Esophagus muscularis mucosa (tissue), 4 donors: ENCODE measurements around the gene TTYH2.

Source experiments
- EP300 ChIP-seq: sonication (generic); formaldehyde crosslinking; IDR thresholded peaks from one replicate; pipeline ENCODE4 v1.6.1; 2017; ENCODE audit warnings: antibody characterized with exemption
- POLR2A ChIP-seq: fragments of 450-650 bp; IDR thresholded peaks from one replicate; pipeline ENCODE4 v1.6.1; 2017; ENCODE audit warnings: antibody characterized with exemption, moderate library complexity, mild to moderate bottlenecking, low read depth
- POLR2AphosphoS5 ChIP-seq, 2 donors: sonication (generic); formaldehyde crosslinking; IDR thresholded peaks; one replicate each; pipeline ENCODE4 v1.6.1; 2017; ENCODE audit warnings: antibody characterized with exemption in 2 of 2
- TF ChIP-seq, protein P1 (sequence below), 3 experiments: fragments of 200-600 bp in 2 of 3; fragments of 450-650 bp in 1 of 3; sonication (generic) in 2 of 3; IDR thresholded peaks; one replicate each; pipeline ENCODE4 v1.5.1; 2017 to 2019; ENCODE audit warnings: antibody characterized with exemption in 3 of 3, mild to moderate bottlenecking in 2 of 3, moderate library complexity in 1 of 3

GRCh38 chr17:74213861-74214391, 555 bp downstream of the TTYH2 start:
- TF ChIP-seq POLR2A: no peak
- TF ChIP-seq, protein P1, sequence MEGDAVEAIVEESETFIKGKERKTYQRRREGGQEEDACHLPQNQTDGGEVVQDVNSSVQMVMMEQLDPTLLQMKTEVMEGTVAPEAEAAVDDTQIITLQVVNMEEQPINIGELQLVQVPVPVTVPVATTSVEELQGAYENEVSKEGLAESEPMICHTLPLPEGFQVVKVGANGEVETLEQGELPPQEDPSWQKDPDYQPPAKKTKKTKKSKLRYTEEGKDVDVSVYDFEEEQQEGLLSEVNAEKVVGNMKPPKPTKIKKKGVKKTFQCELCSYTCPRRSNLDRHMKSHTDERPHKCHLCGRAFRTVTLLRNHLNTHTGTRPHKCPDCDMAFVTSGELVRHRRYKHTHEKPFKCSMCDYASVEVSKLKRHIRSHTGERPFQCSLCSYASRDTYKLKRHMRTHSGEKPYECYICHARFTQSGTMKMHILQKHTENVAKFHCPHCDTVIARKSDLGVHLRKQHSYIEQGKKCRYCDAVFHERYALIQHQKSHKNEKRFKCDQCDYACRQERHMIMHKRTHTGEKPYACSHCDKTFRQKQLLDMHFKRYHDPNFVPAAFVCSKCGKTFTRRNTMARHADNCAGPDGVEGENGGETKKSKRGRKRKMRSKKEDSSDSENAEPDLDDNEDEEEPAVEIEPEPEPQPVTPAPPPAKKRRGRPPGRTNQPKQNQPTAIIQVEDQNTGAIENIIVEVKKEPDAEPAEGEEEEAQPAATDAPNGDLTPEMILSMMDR (IDR thresholded peaks at IDR 0.05): no peak
- TF ChIP-seq POLR2AphosphoS5 (IDR thresholded peaks at IDR 0.05): no peak
- TF ChIP-seq EP300: no peak
